Measurements from ENCODE around the gene BMPER.

Gene BMPER

GRCh38 chr7:33964417-33965182, 59.3 kb downstream of the BMPER start:
- no peak overlapping the region for H3K9ac ChIP-seq (ENCODE audit: low read depth in 1 of 2, low read length in 2 of 2)
- no peaks in the 10 kb centered on the region for H3K4me1 ChIP-seq (ENCODE audit: control insufficient read depth in 1 of 2, insufficient read depth in 2 of 2, low read length in 2 of 2)
- no peaks in the 10 kb centered on the region for H3K9me3 ChIP-seq (ENCODE audit: control insufficient read depth in 1 of 2, low read length in 2 of 2)
- H3K36me3 ChIP-seq (ENCODE audit: control insufficient read depth in 1 of 2, insufficient read depth in 2 of 2, low read length in 2 of 2) = no peaks in the 10 kb centered on the region
- H3K4me3 ChIP-seq (ENCODE audit: low read depth in 1 of 2, low read length in 2 of 2) = no peak overlapping the region
- H3K27me3 ChIP-seq (ENCODE audit: control insufficient read depth in 1 of 2, insufficient read depth in 2 of 2, low read length in 2 of 2) = no peaks in the 10 kb centered on the region
- no peak overlapping the region for H3K27ac ChIP-seq (ENCODE audit: low read depth, low read length)

GRCh38 chr7:33965183-33965744, 59.9 kb downstream of the BMPER start:
- no peaks in the 10 kb centered on the region for H3K36me3 ChIP-seq (ENCODE audit: control insufficient read depth in 1 of 2, insufficient read depth in 2 of 2, low read length in 2 of 2)
- no peak overlapping the region for H3K27ac ChIP-seq (ENCODE audit: low read depth, low read length)
- no peaks in the 10 kb centered on the region for H3K27me3 ChIP-seq (ENCODE audit: control insufficient read depth in 1 of 2, insufficient read depth in 2 of 2, low read length in 2 of 2)
- no peaks in the 10 kb centered on the region for H3K4me1 ChIP-seq (ENCODE audit: control insufficient read depth in 1 of 2, insufficient read depth in 2 of 2, low read length in 2 of 2)
- H3K9me3 ChIP-seq (ENCODE audit: control insufficient read depth in 1 of 2, low read length in 2 of 2) = no peaks in the 10 kb centered on the region
- H3K9ac ChIP-seq (ENCODE audit: low read depth in 1 of 2, low read length in 2 of 2) = no peak overlapping the region
- H3K4me3 ChIP-seq (ENCODE audit: low read depth in 1 of 2, low read length in 2 of 2) = no peak overlapping the region

GRCh38 chr7:33968591-33968990, 63.3 kb downstream of the BMPER start:
- Histone ChIP-seq H3K9ac (ENCODE audit: low read depth in 1 of 2, low read length in 2 of 2) (no peak overlapping the region), H3K9me3 (ENCODE audit: control insufficient read depth in 1 of 2, low read length in 2 of 2) (no peaks in the 10 kb centered on the region), H3K4me1 (ENCODE audit: control insufficient read depth in 1 of 2, insufficient read depth in 2 of 2, low read length in 2 of 2) (no peaks in the 10 kb centered on the region)

GRCh38 chr7:33970536-33970935, 65.2 kb downstream of the BMPER start:
- Histone ChIP-seq H3K4me1 (ENCODE audit: control insufficient read depth in 1 of 2, insufficient read depth in 2 of 2, low read length in 2 of 2) (no peaks in the 10 kb centered on the region), H3K9me3 (ENCODE audit: control insufficient read depth in 1 of 2, low read length in 2 of 2) (no peaks in the 10 kb centered on the region), H3K36me3 (ENCODE audit: control insufficient read depth in 1 of 2, insufficient read depth in 2 of 2, low read length in 2 of 2) (no peaks in the 10 kb centered on the region), H3K9ac (ENCODE audit: low read depth in 1 of 2, low read length in 2 of 2) (no peak overlapping the region), H3K27ac (ENCODE audit: low read depth, low read length) (no peak overlapping the region), H3K27me3 (ENCODE audit: control insufficient read depth in 1 of 2, insufficient read depth in 2 of 2, low read length in 2 of 2) (no peaks in the 10 kb centered on the region), H3K4me3 (ENCODE audit: low read depth in 1 of 2, low read length in 2 of 2) (no peak overlapping the region)

More at GRCh38 chr7:33968591-33968990, 63.3 kb downstream of the BMPER start:
- H3K27me3 ChIP-seq (ENCODE audit: control insufficient read depth in 1 of 2, insufficient read depth in 2 of 2, low read length in 2 of 2) = no peaks in the 10 kb centered on the region
- no peak overlapping the region for H3K4me3 ChIP-seq (ENCODE audit: low read depth in 1 of 2, low read length in 2 of 2)
- no peak overlapping the region for H3K27ac ChIP-seq (ENCODE audit: low read depth, low read length)
- no peaks in the 10 kb centered on the region for H3K36me3 ChIP-seq (ENCODE audit: control insufficient read depth in 1 of 2, insufficient read depth in 2 of 2, low read length in 2 of 2)

- Histone ChIP-seq H3K4me1 (ENCODE audit: control insufficient read depth in 1 of 2, insufficient read depth in 2 of 2, low read length in 2 of 2) (no peaks in the 10 kb centered on the region), H3K4me3 (ENCODE audit: low read depth in 1 of 2, low read length in 2 of 2) (no peak overlapping the region), H3K9me3 (ENCODE audit: control insufficient read depth in 1 of 2, low read length in 2 of 2) (no peaks in the 10 kb centered on the region), H3K27me3 (ENCODE audit: control insufficient read depth in 1 of 2, insufficient read depth in 2 of 2, low read length in 2 of 2) (no peaks in the 10 kb centered on the region), H3K36me3 (ENCODE audit: control insufficient read depth in 1 of 2, insufficient read depth in 2 of 2, low read length in 2 of 2) (no peaks in the 10 kb centered on the region), H3K27ac (ENCODE audit: low read depth, low read length) (no peak overlapping the region), H3K9ac (ENCODE audit: low read depth in 1 of 2, low read length in 2 of 2) (no peak overlapping the region)
These were observed 65.8 kb downstream of the BMPER start for GRCh38 chr7:33971106-33971505.

- Histone ChIP-seq H3K27ac (ENCODE audit: low read depth, low read length) (no peak overlapping the region), H3K27me3 (ENCODE audit: control insufficient read depth in 1 of 2, insufficient read depth in 2 of 2, low read length in 2 of 2) (no peaks in the 10 kb centered on the region), H3K4me1 (ENCODE audit: control insufficient read depth in 1 of 2, insufficient read depth in 2 of 2, low read length in 2 of 2) (no peaks in the 10 kb centered on the region), H3K36me3 (ENCODE audit: control insufficient read depth in 1 of 2, insufficient read depth in 2 of 2, low read length in 2 of 2) (no peaks in the 10 kb centered on the region), H3K4me3 (ENCODE audit: low read depth in 1 of 2, low read length in 2 of 2) (no peak overlapping the region), H3K9ac (ENCODE audit: low read depth in 1 of 2, low read length in 2 of 2) (no peak overlapping the region), H3K9me3 (ENCODE audit: control insufficient read depth in 1 of 2, low read length in 2 of 2) (no peaks in the 10 kb centered on the region)
These were observed 68.1 kb downstream of the BMPER start for GRCh38 chr7:33973231-33974015.

- no peaks in the 10 kb centered on the region for H3K4me1 ChIP-seq (ENCODE audit: control insufficient read depth in 1 of 2, insufficient read depth in 2 of 2, low read length in 2 of 2)
- H3K27ac ChIP-seq (ENCODE audit: low read depth, low read length) = no peak overlapping the region
- no peak overlapping the region for H3K4me3 ChIP-seq (ENCODE audit: low read depth in 1 of 2, low read length in 2 of 2)
These were observed 74.0 kb downstream of the BMPER start for GRCh38 chr7:33979300-33979806.

GRCh38 chr7:33979807-33980355, 74.5 kb downstream of the BMPER start:
- H3K27ac ChIP-seq (ENCODE audit: low read depth, low read length) = no peak overlapping the region
- no peaks in the 10 kb centered on the region for H3K9me3 ChIP-seq (ENCODE audit: control insufficient read depth in 1 of 2, low read length in 2 of 2)
- H3K36me3 ChIP-seq (ENCODE audit: control insufficient read depth in 1 of 2, insufficient read depth in 2 of 2, low read length in 2 of 2) = no peaks in the 10 kb centered on the region
- H3K4me3 ChIP-seq (ENCODE audit: low read depth in 1 of 2, low read length in 2 of 2) = no peak overlapping the region
- H3K9ac ChIP-seq (ENCODE audit: low read depth in 1 of 2, low read length in 2 of 2) = no peak overlapping the region
- H3K4me1 ChIP-seq (ENCODE audit: control insufficient read depth in 1 of 2, insufficient read depth in 2 of 2, low read length in 2 of 2) = no peaks in the 10 kb centered on the region
- no peaks in the 10 kb centered on the region for H3K27me3 ChIP-seq (ENCODE audit: control insufficient read depth in 1 of 2, insufficient read depth in 2 of 2, low read length in 2 of 2)

More at GRCh38 chr7:33979300-33979806, 74.0 kb downstream of the BMPER start:
- Histone ChIP-seq H3K9ac (ENCODE audit: low read depth in 1 of 2, low read length in 2 of 2) (no peak overlapping the region), H3K27me3 (ENCODE audit: control insufficient read depth in 1 of 2, insufficient read depth in 2 of 2, low read length in 2 of 2) (no peaks in the 10 kb centered on the region), H3K36me3 (ENCODE audit: control insufficient read depth in 1 of 2, insufficient read depth in 2 of 2, low read length in 2 of 2) (no peaks in the 10 kb centered on the region), H3K9me3 (ENCODE audit: control insufficient read depth in 1 of 2, low read length in 2 of 2) (no peaks in the 10 kb centered on the region)

- H3K4me1 ChIP-seq (ENCODE audit: control insufficient read depth in 1 of 2, insufficient read depth in 2 of 2, low read length in 2 of 2) = no peaks in the 10 kb centered on the region
- no peak overlapping the region for H3K27ac ChIP-seq (ENCODE audit: low read depth, low read length)
- no peaks in the 10 kb centered on the region for H3K27me3 ChIP-seq (ENCODE audit: control insufficient read depth in 1 of 2, insufficient read depth in 2 of 2, low read length in 2 of 2)
These were observed 75.9 kb downstream of the BMPER start for GRCh38 chr7:33981226-33981625.

More at GRCh38 chr7:33981226-33981625, 75.9 kb downstream of the BMPER start:
- Histone ChIP-seq H3K9ac (ENCODE audit: low read depth in 1 of 2, low read length in 2 of 2) (no peak overlapping the region), H3K36me3 (ENCODE audit: control insufficient read depth in 1 of 2, insufficient read depth in 2 of 2, low read length in 2 of 2) (no peaks in the 10 kb centered on the region), H3K4me3 (ENCODE audit: low read depth in 1 of 2, low read length in 2 of 2) (no peak overlapping the region), H3K9me3 (ENCODE audit: control insufficient read depth in 1 of 2, low read length in 2 of 2) (no peaks in the 10 kb centered on the region)

All from duodenal mucosa (tissue), 2 donors.